ENCODE results near the gene FSTL4.
"Not testable (repeated sequence)": the region's sequence is repeated elsewhere in the genome, so short reads cannot be mapped to it uniquely, and the experiment has no call there.

Gene FSTL4

GRCh38 chr5:133222040-133222439 is 390.3 kb downstream of the FSTL4 start:
- no peak overlapping the region for H3K4me3 ChIP-seq (ENCODE audit: low read length)
- no peak for DNase-seq (ENCODE audit: low read depth, low spot score)

GRCh38 chr5:133220851-133221674 is 391.3 kb downstream of the FSTL4 start:
- DNase-seq (ENCODE audit: low read depth, low spot score), result no peak
- H3K4me3 ChIP-seq (ENCODE audit: low read length), result no peak overlapping the region

- DNase-seq (ENCODE audit: low read depth, low spot score), result no peak
- H3K4me3 ChIP-seq (ENCODE audit: low read length), result no peak overlapping the region
Observed at GRCh38 chr5:133219296-133219695, 393.0 kb downstream of the FSTL4 start.

GRCh38 chr5:133216138-133216537 is 396.2 kb downstream of the FSTL4 start:
- not testable (repeated sequence) for H3K4me3 ChIP-seq (ENCODE audit: low read length); DNase-seq (ENCODE audit: low read depth, low spot score)

GRCh38 chr5:133214153-133214820 is 398.1 kb downstream of the FSTL4 start:
- no peak for DNase-seq (ENCODE audit: low read depth, low spot score)
- H3K4me3 ChIP-seq (ENCODE audit: low read length), result no peak overlapping the region

- no peak for DNase-seq (ENCODE audit: low read depth, low spot score)
Observed at GRCh38 chr5:133205649-133206048, 406.7 kb downstream of the FSTL4 start.

GRCh38 chr5:133205204-133205603 is 407.1 kb downstream of the FSTL4 start:
- no peak for DNase-seq (ENCODE audit: low read depth, low spot score)

More at GRCh38 chr5:133205649-133206048, 406.7 kb downstream of the FSTL4 start:
- no peak overlapping the region for H3K4me3 ChIP-seq (ENCODE audit: low read length)

GRCh38 chr5:133203317-133204305 is 408.7 kb downstream of the FSTL4 start:
- DNase-seq (ENCODE audit: low read depth, low spot score), result no peak
- H3K4me3 ChIP-seq (ENCODE audit: low read length), result no peak overlapping the region

More at GRCh38 chr5:133205204-133205603, 407.1 kb downstream of the FSTL4 start:
- H3K4me3 ChIP-seq (ENCODE audit: low read length), result no peak overlapping the region

GRCh38 chr5:133202066-133202665 is 410.2 kb downstream of the FSTL4 start:
- no peak for DNase-seq (ENCODE audit: low read depth, low spot score)
- H3K4me3 ChIP-seq (ENCODE audit: low read length), result no peak overlapping the region

- DNase-seq (ENCODE audit: low read depth, low spot score), result no peak
- no peak overlapping the region for H3K4me3 ChIP-seq (ENCODE audit: low read length)
Observed at GRCh38 chr5:133201310-133201709, 411.0 kb downstream of the FSTL4 start.

GRCh38 chr5:133200256-133200655 is 412.1 kb downstream of the FSTL4 start:
- H3K4me3 ChIP-seq (ENCODE audit: low read length), result no peak overlapping the region
- no peak for DNase-seq (ENCODE audit: low read depth, low spot score)

- DNase-seq (ENCODE audit: low read depth, low spot score), result no peak
- no peak overlapping the region for H3K4me3 ChIP-seq (ENCODE audit: low read length)
Observed at GRCh38 chr5:133199417-133200178, 412.7 kb downstream of the FSTL4 start.

- no peak for DNase-seq (ENCODE audit: low read depth, low spot score)
- no peak overlapping the region for H3K4me3 ChIP-seq (ENCODE audit: low read length)
Observed at GRCh38 chr5:133198511-133198910, 413.8 kb downstream of the FSTL4 start.

- no peak for DNase-seq (ENCODE audit: low read depth, low spot score)
- no peak overlapping the region for H3K4me3 ChIP-seq (ENCODE audit: low read length)
Observed at GRCh38 chr5:133196441-133197085, 415.8 kb downstream of the FSTL4 start.

GRCh38 chr5:133195250-133195649 is 417.1 kb downstream of the FSTL4 start:
- DNase-seq (ENCODE audit: low read depth, low spot score), result no peak
- H3K4me3 ChIP-seq (ENCODE audit: low read length), result no peak overlapping the region

- H3K4me3 ChIP-seq (ENCODE audit: low read length), result no peak overlapping the region
- DNase-seq (ENCODE audit: low read depth, low spot score), result no peak
Observed at GRCh38 chr5:133193794-133194193, 418.5 kb downstream of the FSTL4 start.

- DNase-seq (ENCODE audit: low read depth, low spot score), result no peak
- no peak overlapping the region for H3K4me3 ChIP-seq (ENCODE audit: low read length)
Observed at GRCh38 chr5:133192716-133193115, 419.6 kb downstream of the FSTL4 start.

- DNase-seq (ENCODE audit: low read depth, low spot score), result no peak
- no peak overlapping the region for H3K4me3 ChIP-seq (ENCODE audit: low read length)
Observed at GRCh38 chr5:133189881-133190280, 422.5 kb downstream of the FSTL4 start.
